GM18907 (cell line): ENCODE measurements around the gene CPTP.

ENCODE experiments used
- ATAC-seq: cut with Tn5 transposase; IDR thresholded peaks from one replicate; pipeline ENCODE4 v1.9.1; 2021; ENCODE audit warnings: mild to moderate bottlenecking, moderate library complexity; ENCODE audit not compliant: unreplicated experiment

The CPTP gene

DNA sequence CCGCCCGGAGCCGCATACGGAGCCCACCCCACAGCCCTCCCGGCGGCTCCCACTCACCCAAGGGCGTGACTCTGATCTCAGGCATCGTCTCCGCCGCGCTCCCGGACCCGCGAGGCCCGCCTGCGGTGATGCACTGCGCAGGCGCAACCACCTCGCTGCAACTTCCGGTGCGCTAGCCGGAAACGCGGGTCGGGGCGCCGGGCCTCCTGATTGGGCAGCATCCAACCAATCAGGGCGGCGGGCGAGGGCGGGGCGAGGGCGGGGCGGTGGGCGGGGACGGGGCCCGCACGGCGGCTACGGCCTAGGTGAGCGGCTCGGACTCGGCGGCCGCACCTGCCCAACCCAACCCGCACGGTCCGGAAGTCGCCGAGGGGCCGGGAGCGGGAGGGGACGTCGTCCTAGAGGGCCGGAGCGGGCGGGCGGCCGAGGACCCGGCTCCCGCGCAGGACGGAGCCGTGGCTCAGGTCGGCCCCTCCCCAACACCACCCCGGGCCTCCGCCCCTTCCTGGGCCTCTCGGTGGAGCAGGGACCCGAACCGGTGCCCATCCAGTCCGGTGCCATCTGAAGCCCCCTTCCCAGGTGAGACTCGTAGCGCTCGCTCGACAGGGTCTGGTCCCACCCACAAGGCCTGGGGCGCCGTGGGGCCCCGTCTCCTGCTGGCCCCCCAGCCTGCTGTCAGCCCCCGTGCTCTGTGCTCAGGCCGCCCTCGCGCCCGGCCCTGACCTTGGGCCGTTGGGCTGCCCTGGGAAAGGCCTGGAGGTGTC is at the start of gene CPTP, which contains the start of gene INTS11:
Gene CPTP (plus strand): TSS at position 279 of the 764 bp plus-strand sequence. CDS start 2,109 bp downstream, outside the sequence.
Gene INTS11 (minus strand): TSS at position 137 of the 764 bp plus-strand sequence. CDS start 52 bp downstream, at position 85.
- ATAC-seq, result peak; percentile 47

DNA sequence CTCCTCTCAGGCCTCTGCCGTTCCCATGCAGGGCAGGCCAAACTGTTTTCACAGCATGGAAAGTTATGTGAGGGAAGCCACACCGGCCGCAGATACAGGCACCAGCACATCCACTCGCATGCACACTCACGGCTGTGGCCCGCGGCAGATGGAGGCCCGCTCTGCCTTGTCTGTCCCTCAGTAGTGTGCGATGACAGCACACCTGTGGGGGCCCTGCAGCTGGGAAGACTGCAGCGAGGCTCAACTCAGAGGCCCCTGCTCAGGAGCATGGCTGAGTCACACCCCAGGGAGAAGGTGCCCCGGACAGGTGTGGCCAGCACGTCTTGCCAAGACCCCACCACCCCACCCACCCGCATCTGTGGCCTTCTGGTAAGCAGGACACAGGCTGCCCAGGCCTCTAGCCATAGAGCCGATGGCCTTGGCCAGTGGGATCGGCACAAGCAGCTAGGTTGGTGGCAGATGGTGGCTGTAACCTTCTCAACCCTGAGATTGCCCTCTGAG is 49.6 kb upstream of the CPTP start:
- ATAC-seq, result no peak

DNA sequence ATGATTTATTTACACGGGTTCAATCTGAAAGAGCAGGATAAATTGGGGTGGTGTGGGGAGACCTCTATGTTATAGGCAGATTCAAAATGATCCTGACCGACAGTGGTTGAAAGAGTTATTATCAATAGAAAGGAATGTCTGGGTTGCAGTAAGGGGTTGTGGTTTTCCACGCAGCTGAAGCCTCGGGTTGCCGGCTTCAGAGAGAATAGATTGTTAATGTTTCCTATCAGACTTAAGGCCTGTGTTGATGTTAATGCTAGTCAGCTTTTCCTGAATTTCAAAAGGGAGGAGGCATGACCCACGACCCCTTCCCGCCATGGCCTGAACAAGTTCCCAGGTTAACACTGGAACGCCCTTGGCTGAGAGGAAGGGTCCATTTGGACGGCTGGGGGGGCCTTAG is 48.8 kb upstream of the CPTP start:
- no peak for ATAC-seq

DNA sequence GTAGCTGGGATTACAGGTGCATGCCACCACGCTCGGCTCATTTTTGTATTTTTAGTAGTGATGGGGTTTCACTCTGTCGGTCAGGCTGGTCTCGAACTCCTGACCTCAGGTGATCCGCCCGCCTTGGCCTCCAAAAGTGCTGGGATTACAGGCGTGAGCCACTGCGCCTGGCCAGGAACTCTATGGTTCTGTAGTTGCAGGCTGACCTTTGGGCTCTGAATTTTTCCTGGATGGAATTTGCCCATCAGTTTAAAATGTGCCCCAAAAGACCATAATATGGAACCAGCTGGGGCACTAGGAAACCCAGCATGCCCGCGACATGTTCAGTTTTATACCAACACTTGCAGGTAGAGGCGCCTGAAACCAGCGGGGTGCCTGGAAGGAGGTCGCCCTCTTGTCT is 46.0 kb upstream of the CPTP start:
- no peak for ATAC-seq

DNA sequence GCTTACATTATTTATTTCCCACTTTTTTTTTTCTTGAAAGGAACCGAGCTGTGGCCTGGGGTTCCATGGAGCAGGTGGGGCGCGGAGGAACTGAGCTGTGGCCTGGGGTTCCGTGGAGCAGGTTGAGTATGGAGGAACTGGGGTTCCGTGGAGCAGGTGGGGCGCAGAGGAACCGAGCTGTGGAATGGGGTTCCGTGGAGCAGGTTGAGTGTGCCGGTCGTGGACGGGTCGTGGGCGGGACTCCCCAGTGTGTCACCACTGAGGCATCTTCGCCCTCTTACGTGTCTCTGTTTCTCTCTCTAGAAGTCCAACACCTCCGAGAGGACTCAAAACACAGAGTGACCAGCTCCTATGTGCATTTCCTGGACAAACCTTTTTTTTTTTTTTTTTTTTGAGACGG is 45.6 kb upstream of the CPTP start:
- no peak for ATAC-seq

GRCh38 chr1:1280782-1281481 is 43.7 kb upstream of the CPTP start:
- ATAC-seq, result no peak

DNA sequence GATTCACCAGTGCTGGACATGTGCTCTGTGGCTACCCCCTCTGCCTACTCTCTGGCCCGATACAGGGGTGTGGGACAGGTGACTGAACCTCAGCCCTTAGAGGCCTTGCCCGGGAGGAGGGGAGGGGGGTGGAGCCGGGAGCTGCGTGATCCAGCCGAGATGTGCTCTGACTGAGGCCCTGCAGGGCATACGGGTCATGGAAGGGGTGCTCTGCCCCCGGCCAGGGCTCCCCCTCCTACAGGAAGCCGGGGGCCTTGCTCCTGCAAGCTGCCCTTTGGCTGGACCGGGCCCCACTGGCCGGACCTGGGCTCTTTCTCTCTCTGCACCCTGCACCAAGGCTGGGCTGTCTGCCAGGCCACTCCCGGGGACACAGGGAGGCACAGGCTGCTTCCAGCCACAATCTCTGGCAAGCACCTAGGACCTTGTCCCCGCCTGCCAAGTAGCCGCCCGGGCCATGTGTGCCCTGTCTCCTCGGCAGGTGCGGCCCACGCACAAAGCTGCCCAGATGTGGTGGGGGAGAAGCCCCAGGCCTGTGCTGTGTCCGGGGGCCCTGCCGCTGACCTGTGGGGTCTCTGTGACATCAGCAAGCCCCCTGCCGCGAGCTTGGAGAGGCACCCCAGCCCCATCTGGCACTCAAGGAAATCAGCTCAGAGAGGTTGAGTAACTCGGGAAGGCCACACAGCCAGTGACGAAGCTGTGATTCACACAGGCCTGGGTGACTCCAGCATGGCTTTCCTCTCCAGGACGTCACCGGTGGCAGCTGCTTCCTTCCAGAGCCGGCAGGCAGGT is 42.9 kb upstream of the CPTP start:
- no peak for ATAC-seq

DNA sequence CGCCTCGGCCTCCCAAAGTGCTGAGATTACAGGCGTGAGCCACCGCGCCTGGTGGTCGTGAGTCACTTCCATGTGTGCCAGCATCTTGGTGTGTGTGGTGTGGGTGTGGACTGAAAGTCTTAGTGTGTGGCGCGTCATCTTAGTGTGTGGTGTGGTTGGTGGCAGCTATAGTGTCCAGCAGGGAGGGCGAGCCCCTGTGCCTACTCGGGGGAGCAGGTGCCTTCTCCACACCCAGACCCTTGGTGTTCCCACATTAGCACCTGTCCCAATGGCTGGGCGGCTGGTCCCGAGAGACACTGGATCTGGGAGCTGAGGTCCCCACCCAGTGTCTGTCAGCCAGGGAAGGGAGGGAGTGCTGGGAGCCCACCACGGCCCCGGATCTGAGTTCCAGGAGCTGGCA is 41.6 kb upstream of the CPTP start:
- no peak for ATAC-seq

GRCh38 chr1:1283821-1284220 is 40.8 kb upstream of the CPTP start:
- no peak for ATAC-seq

GRCh38 chr1:1284221-1285101 is 40.1 kb upstream of the CPTP start:
- no peak for ATAC-seq

- ATAC-seq, result no peak
These were observed 39.5 kb upstream of the CPTP start for GRCh38 chr1:1285102-1285571.

- ATAC-seq, result no peak
These were observed 38.8 kb upstream of the CPTP start for GRCh38 chr1:1285611-1286311.

- ATAC-seq, result no peak
These were observed 38.0 kb upstream of the CPTP start for GRCh38 chr1:1286313-1287261.

DNA sequence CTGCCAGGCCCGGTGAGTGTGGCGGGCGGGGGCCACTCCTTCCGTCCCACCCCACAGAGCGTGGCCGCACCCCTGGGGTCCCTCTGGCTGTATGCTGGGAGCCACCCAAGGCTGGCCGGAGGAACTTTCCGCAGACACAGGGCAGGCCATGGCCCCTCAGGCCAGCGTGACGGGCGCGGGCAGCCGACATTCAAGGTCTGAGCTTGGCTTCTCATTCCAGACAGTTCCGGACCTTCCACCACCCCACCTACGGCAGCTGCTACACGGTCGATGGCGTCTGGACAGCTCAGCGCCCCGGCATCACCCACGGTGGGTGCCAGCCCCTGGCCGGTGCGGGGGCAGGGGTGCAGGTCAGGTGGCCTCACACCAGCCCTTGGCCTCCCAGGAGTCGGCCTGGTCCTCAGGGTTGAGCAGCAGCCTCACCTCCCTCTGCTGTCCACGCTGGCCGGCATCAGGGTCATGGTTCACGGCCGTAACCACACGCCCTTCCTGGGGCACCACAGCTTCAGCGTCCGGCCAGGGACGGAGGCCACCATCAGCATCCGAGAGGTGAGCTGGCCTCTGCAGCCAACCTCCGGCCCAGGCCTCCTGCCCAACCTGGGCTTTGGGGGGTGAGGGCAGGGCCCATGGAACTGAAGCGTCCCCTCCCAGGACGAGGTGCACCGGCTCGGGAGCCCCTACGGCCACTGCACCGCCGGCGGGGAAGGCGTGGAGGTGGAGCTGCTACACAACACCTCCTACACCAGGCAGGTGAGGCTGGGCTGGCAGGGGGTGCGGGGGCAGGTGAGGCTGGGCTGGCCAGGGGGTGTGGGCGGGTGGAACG is 37.1 kb upstream of the CPTP start:
- no peak for ATAC-seq

GRCh38 chr1:1290238-1290731 is 34.3 kb upstream of the CPTP start:
- no peak for ATAC-seq

DNA sequence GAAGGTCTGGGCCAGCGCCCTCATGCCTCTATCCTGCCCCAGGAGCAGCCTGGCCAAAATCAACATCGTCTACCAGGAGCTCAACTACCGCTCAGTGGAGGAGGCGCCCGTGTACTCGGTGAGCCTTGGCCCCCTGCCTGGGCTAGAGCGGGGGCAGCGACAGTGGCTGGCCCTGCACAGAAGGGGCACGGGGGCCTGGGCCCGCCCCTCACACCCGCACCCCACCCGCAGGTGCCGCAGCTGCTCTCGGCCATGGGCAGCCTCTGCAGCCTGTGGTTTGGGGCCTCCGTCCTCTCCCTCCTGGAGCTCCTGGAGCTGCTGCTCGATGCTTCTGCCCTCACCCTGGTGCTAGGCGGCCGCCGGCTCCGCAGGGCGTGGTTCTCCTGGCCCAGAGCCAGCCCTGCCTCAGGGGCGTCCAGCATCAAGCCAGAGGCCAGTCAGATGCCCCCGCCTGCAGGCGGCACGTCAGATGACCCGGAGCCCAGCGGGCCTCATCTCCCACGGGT is 33.5 kb upstream of the CPTP start:
- no peak for ATAC-seq
